ENCODE data around the gene ALK.

Gene ALK

GRCh38 chr2:29910960-29911359 is 10.4 kb downstream of the ALK start:
- TF ChIP-seq ZFX (IDR thresholded peaks at IDR 0.05): no peak
- TF ChIP-seq, protein P1, sequence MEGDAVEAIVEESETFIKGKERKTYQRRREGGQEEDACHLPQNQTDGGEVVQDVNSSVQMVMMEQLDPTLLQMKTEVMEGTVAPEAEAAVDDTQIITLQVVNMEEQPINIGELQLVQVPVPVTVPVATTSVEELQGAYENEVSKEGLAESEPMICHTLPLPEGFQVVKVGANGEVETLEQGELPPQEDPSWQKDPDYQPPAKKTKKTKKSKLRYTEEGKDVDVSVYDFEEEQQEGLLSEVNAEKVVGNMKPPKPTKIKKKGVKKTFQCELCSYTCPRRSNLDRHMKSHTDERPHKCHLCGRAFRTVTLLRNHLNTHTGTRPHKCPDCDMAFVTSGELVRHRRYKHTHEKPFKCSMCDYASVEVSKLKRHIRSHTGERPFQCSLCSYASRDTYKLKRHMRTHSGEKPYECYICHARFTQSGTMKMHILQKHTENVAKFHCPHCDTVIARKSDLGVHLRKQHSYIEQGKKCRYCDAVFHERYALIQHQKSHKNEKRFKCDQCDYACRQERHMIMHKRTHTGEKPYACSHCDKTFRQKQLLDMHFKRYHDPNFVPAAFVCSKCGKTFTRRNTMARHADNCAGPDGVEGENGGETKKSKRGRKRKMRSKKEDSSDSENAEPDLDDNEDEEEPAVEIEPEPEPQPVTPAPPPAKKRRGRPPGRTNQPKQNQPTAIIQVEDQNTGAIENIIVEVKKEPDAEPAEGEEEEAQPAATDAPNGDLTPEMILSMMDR (conservative IDR thresholded peaks at IDR 0.05): no peak
- no peak overlapping the region for H3K27ac ChIP-seq

DNA sequence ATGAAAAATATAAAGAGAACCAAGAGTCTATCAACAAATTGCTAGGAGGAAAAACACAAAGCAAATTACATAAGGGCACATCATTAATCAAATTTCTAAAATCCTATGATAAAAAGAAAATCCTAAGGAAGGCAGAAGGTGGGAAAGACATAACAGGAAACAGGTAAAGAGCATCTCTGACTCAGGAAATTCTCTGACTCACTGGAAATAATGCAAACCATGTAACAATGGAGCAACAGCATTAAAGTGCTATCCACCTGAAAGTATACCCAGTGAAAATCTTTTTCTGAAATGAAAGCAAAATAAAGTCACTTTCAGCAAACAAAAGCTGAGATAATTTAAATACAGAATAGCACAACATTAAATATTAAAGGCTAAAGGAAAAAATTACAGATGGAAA is 10.9 kb downstream of the ALK start:
- H3K27ac ChIP-seq: no peak overlapping the region
- TF ChIP-seq, protein P1 (conservative IDR thresholded peaks at IDR 0.05): no peak
- TF ChIP-seq ZFX (IDR thresholded peaks at IDR 0.05): no peak

- no peak overlapping the region for H3K27ac ChIP-seq
- TF ChIP-seq, protein P1 (conservative IDR thresholded peaks at IDR 0.05): no peak
- no peak for TF ChIP-seq ZFX (IDR thresholded peaks at IDR 0.05)
Observed at GRCh38 chr2:29902356-29902755, 19.0 kb downstream of the ALK start.

- TF ChIP-seq ZFX (IDR thresholded peaks at IDR 0.05): no peak
- TF ChIP-seq, protein P1 (conservative IDR thresholded peaks at IDR 0.05): no peak
- no peak overlapping the region for H3K27ac ChIP-seq
Observed at GRCh38 chr2:29900971-29901633, 20.3 kb downstream of the ALK start.

DNA sequence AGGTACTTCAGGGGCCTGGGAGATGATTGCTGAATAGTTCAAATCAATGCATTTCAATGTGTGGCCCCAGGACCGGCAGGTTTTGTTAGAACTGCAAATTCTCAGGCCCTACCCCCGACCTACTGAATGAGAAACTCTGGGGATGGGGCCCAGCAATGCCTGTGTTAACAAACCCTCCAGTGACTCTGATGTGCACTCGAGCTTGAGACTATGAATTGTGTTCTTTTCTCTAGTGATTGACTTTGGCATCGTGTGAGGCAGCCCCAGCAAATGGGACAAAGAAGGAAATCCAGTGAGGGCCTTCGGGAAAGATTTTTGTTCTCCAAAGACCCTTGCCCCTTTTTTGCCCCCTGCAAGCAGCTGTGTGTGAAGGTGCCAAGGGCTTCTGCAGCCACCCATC is 22.4 kb downstream of the ALK start:
- TF ChIP-seq, protein P1 (conservative IDR thresholded peaks at IDR 0.05): no peak
- TF ChIP-seq ZFX (IDR thresholded peaks at IDR 0.05): no peak
- no peak overlapping the region for H3K27ac ChIP-seq

GRCh38 chr2:29894822-29895614 is 26.4 kb downstream of the ALK start:
- no peak overlapping the region for H3K27ac ChIP-seq
- no peak for TF ChIP-seq ZFX (IDR thresholded peaks at IDR 0.05)
- TF ChIP-seq, protein P1 (conservative IDR thresholded peaks at IDR 0.05): no peak

DNA sequence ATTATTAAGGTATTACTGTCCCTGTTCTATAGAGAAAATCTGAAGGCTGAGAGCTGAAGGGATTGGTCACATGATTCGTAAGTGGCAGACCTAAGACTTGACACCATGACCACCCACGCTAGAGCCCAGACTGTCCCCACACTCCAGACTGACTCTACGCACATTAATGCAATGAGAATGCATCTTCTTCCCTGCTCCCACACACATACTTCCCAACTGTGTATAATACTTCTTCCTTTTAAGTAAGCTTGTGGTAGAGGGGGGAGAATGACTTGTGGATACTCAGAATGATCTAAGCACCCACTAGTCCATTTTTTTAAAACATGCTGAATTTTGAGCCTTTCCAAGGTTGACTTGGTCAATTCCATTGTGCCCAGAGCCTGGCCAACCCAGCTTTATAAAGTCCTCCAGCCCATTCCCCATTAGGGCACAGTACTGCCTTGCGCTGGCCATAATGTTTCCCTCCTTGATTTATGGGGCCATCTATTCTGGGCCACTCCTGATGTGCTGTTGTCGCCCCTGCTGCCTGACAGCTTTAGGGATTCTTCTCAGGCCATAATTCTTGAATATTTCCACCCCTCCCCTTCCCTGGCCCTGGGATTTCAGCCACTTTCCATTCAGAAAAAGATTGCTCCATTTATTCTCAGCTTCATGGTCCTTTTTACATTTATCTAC is 28.7 kb downstream of the ALK start:
- no peak overlapping the region for H3K27ac ChIP-seq
- TF ChIP-seq, protein P1 (conservative IDR thresholded peaks at IDR 0.05): no peak
- no peak for TF ChIP-seq ZFX (IDR thresholded peaks at IDR 0.05)
